ENCODE results near the gene HYAL1.
A peak's percentile ranks its signal among the peaks of the same experiment; 100 is the strongest.

HYAL1 gene

GRCh38 chr3:50271314-50271936 is 31.9 kb downstream of the HYAL1 start:
- Histone ChIP-seq H3K27ac (peak overlapping the region; percentile 98), H2AFZ (peak overlapping the region; percentile 85), H3K27me3 (ENCODE audit: control insufficient read depth, insufficient read depth, low read length) (no peaks in the 10 kb centered on the region), H3K36me3 (ENCODE audit: control insufficient read depth, insufficient read depth, low read length) (no peaks in the 10 kb centered on the region), H3K4me1 (peaks cover 66% of the 10 kb centered on the region), H3K4me3 (ENCODE audit: low read depth, low read length) (peak overlapping the region; percentile 39), H3K9me3 (ENCODE audit: control insufficient read depth, low read length) (no peaks in the 10 kb centered on the region), H3K9ac (peak overlapping the region; percentile 81), H3K4me2 (ENCODE audit: low read length) (peak overlapping the region; percentile 63), H3K79me2 (peaks cover 10% of the 10 kb centered on the region)
- no peak for TF ChIP-seq CTCF (IDR thresholded peaks at IDR 0.05)

- Histone ChIP-seq H3K4me3 (ENCODE audit: low read depth, low read length) (peak overlapping the region; percentile 39), H3K79me2 (peaks cover 10% of the 10 kb centered on the region), H3K4me1 (peaks cover 74% of the 10 kb centered on the region), H3K4me2 (ENCODE audit: low read length) (peak overlapping the region; percentile 63), H3K36me3 (ENCODE audit: control insufficient read depth, insufficient read depth, low read length) (no peaks in the 10 kb centered on the region), H3K9ac (peak overlapping the region; percentile 81), H2AFZ (peak overlapping the region; percentile 85), H3K27ac (peak overlapping the region; percentile 98), H3K27me3 (ENCODE audit: control insufficient read depth, insufficient read depth, low read length) (no peaks in the 10 kb centered on the region), H3K9me3 (ENCODE audit: control insufficient read depth, low read length) (no peaks in the 10 kb centered on the region)
- TF ChIP-seq CTCF (IDR thresholded peaks at IDR 0.05) = no peak
Measured at GRCh38 chr3:50270422-50271224, 32.8 kb downstream of the HYAL1 start.

- TF ChIP-seq CTCF (IDR thresholded peaks at IDR 0.05) = no peak
- H3K4me2 ChIP-seq (ENCODE audit: low read length) = peak overlapping the region; percentile 63
- no peaks in the 10 kb centered on the region for H3K9me3 ChIP-seq (ENCODE audit: control insufficient read depth, low read length)
- no peak overlapping the region for H2AFZ ChIP-seq
- no peaks in the 10 kb centered on the region for H3K36me3 ChIP-seq (ENCODE audit: control insufficient read depth, insufficient read depth, low read length)
- H3K27me3 ChIP-seq (ENCODE audit: control insufficient read depth, insufficient read depth, low read length) = no peaks in the 10 kb centered on the region
- peak overlapping the region; percentile 98 for H3K27ac ChIP-seq
- no peak overlapping the region for H3K4me3 ChIP-seq (ENCODE audit: low read depth, low read length)
- H3K79me2 ChIP-seq = peaks cover 10% of the 10 kb centered on the region
- H3K4me1 ChIP-seq = peaks cover 81% of the 10 kb centered on the region
- no peak overlapping the region for H3K9ac ChIP-seq
Measured at GRCh38 chr3:50269977-50270413, 33.4 kb downstream of the HYAL1 start.

GRCh38 chr3:50269460-50269859 is 33.9 kb downstream of the HYAL1 start:
- H3K36me3 ChIP-seq (ENCODE audit: control insufficient read depth, insufficient read depth, low read length) = no peaks in the 10 kb centered on the region
- peaks cover 84% of the 10 kb centered on the region for H3K4me1 ChIP-seq
- H2AFZ ChIP-seq = peak overlapping the region; percentile 41
- H3K9ac ChIP-seq = peak overlapping the region; percentile 35
- TF ChIP-seq CTCF (IDR thresholded peaks at IDR 0.05) = no peak
- peaks cover 10% of the 10 kb centered on the region for H3K79me2 ChIP-seq
- H3K4me2 ChIP-seq (ENCODE audit: low read length) = peak overlapping the region; percentile 63
- peak overlapping the region; percentile 38 for H3K4me3 ChIP-seq (ENCODE audit: low read depth, low read length)
- H3K9me3 ChIP-seq (ENCODE audit: control insufficient read depth, low read length) = no peaks in the 10 kb centered on the region
- no peaks in the 10 kb centered on the region for H3K27me3 ChIP-seq (ENCODE audit: control insufficient read depth, insufficient read depth, low read length)
- peak overlapping the region; percentile 98 for H3K27ac ChIP-seq

Measured in parathyroid adenoma (tissue), 2 donors.